ENCODE data around the gene CACNA1D. TPM values are rescaled to one million over a fixed set of nuclear protein-coding genes. Genes with fewer than 3 reads are reported as not detected.

CACNA1D gene
- polyA plus RNA-seq, 4 donors, result 2.2 to 133 (median 6.2) TPM

DNA sequence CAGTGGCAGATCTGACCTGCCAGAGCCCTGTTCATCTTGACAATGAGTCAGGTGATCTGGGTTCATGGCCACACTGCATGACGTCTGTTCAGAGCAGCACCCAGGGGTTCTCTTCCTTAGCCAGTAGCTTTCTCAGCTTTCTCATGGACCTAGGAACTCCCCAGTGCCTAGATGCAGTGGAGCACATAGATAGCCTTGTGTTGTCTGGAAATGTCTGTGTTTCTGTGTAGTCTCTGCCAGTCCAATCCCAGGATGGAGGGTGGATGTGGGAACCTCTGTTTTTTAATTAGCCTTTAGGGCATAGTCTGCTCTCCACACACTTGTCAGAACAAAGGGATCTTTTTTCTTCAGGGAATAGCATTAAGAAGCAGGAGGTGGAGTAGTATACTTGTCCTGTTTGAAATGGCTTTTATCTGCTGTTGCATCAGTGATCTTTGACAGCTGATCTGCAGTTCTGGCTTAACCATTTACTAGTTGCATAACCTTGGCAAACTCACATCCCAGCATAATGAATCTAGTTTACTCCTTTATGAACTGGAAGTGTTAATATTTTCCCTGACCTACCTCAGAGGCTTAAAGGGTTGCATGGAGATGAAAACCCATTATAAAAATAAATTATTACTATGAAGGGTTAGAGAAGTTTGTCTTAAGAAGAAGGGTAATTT is 16.1 kb upstream of the CACNA1D start:
- Histone ChIP-seq H3K27me3 (ENCODE audit: control insufficient read depth in 3 of 3, insufficient read depth in 3 of 3, low read length in 3 of 3) (peaks cover 0 to 2% (median 0%) of the 10 kb centered on the region in 3 donors), H3K9me3 (ENCODE audit: control insufficient read depth in 2 of 2, insufficient read depth in 1 of 2, low read depth in 1 of 2, low read length in 1 of 2) (peaks cover 0 to 5% of the 10 kb centered on the region in 2 donors), H3K36me3 (ENCODE audit: control insufficient read depth in 3 of 3, insufficient read depth in 2 of 3, low read depth in 1 of 3, low read length in 3 of 3) (no peaks in the 10 kb centered on the region), H3K4me1 (ENCODE audit: control insufficient read depth in 3 of 3, insufficient read depth in 2 of 3, low read depth in 1 of 3, low read length in 2 of 3) (peaks cover 3 to 32% (median 6%) of the 10 kb centered on the region in 3 donors), H3K4me3 (ENCODE audit: low read depth in 1 of 3, low read length in 3 of 3) (no peak overlapping the region), H3K27ac (ENCODE audit: low read depth in 1 of 3, low read length in 2 of 3) (peak overlapping the region in 2 of 3 donors; percentile 56 to 84)
- WGBS, 3 donors, result 0 to 36% (median 15%) methylated on average over 1 of the region's 1 CpG
- no peak for FAIRE-seq
- peak; percentile 88 to 93 for DNase-seq

- H3K9me3 ChIP-seq (ENCODE audit: control insufficient read depth in 2 of 2, insufficient read depth in 1 of 2, low read depth in 1 of 2, low read length in 1 of 2), result no peaks in the 10 kb centered on the region
- H3K4me1 ChIP-seq (ENCODE audit: control insufficient read depth in 3 of 3, insufficient read depth in 2 of 3, low read depth in 1 of 3, low read length in 2 of 3), result peaks cover 3 to 32% (median 6%) of the 10 kb centered on the region in 3 donors
- H3K36me3 ChIP-seq (ENCODE audit: control insufficient read depth in 3 of 3, insufficient read depth in 2 of 3, low read depth in 1 of 3, low read length in 3 of 3), result no peaks in the 10 kb centered on the region
- no peak overlapping the region for H3K4me3 ChIP-seq (ENCODE audit: low read depth in 1 of 3, low read length in 3 of 3)
- H3K27ac ChIP-seq (ENCODE audit: low read depth in 1 of 3, low read length in 2 of 3), result peak overlapping the region; percentile 56 to 84 (median 65)
- FAIRE-seq (no peak), DNase-seq (peak; percentile 59 to 69)
- H3K27me3 ChIP-seq (ENCODE audit: control insufficient read depth in 3 of 3, insufficient read depth in 3 of 3, low read length in 3 of 3), result peaks cover 0 to 2% (median 0%) of the 10 kb centered on the region in 3 donors
- WGBS, 3 donors, result 15 to 46% (median 21%) methylated on average over 4 of the region's 4 CpGs
These were observed 15.3 kb upstream of the CACNA1D start for GRCh38 chr3:53478921-53479664.

DNA sequence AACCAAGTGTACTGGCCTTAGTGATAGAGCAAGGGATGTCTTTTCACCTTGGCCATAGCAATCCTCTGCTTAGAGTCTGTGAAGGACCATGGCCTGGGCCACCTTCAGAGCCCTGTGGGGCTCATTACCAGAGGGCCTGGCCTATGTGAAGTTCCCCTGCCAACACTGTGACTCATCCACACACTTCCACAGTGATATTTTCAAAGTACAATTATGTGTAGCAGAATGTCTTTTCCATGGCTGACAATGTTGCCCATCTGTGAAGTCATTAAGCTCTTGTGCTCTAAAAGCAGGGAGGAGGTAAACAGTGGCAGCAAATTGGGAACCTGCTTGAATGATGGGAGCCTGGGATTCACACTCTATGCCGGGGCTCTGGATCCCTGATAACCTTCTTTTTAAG is 12.2 kb upstream of the CACNA1D start:
- no peak overlapping the region for H3K4me3 ChIP-seq (ENCODE audit: low read depth in 1 of 3, low read length in 3 of 3)
- DNase-seq, result no peak
- H3K4me1 ChIP-seq (ENCODE audit: control insufficient read depth in 3 of 3, insufficient read depth in 2 of 3, low read depth in 1 of 3, low read length in 2 of 3), result peaks cover 3 to 43% (median 6%) of the 10 kb centered on the region in 3 donors
- WGBS, 3 donors, result 84 to 100% (median 100%) methylated on average over 1 of the region's 1 CpG
- no peaks in the 10 kb centered on the region for H3K36me3 ChIP-seq (ENCODE audit: control insufficient read depth in 3 of 3, insufficient read depth in 2 of 3, low read depth in 1 of 3, low read length in 3 of 3)
- no peak for FAIRE-seq
- H3K27me3 ChIP-seq (ENCODE audit: control insufficient read depth in 3 of 3, insufficient read depth in 3 of 3, low read length in 3 of 3), result peaks cover 0 to 2% (median 0%) of the 10 kb centered on the region in 3 donors
- H3K27ac ChIP-seq (ENCODE audit: low read depth in 1 of 3, low read length in 2 of 3), result no peak overlapping the region
- no peaks in the 10 kb centered on the region for H3K9me3 ChIP-seq (ENCODE audit: control insufficient read depth in 2 of 2, insufficient read depth in 1 of 2, low read depth in 1 of 2, low read length in 1 of 2)

- DNase-seq (no peak), FAIRE-seq (no peak)
- no peak overlapping the region for H3K4me3 ChIP-seq (ENCODE audit: low read depth in 1 of 3, low read length in 3 of 3)
- no peak overlapping the region for H3K27ac ChIP-seq (ENCODE audit: low read depth in 1 of 3, low read length in 2 of 3)
- WGBS, 3 donors, result 86 to 89% (median 87%) methylated on average over 2 of the region's 2 CpGs
- H3K36me3 ChIP-seq (ENCODE audit: control insufficient read depth in 3 of 3, insufficient read depth in 2 of 3, low read depth in 1 of 3, low read length in 3 of 3), result no peaks in the 10 kb centered on the region
- H3K9me3 ChIP-seq (ENCODE audit: control insufficient read depth in 2 of 2, insufficient read depth in 1 of 2, low read depth in 1 of 2, low read length in 1 of 2), result no peaks in the 10 kb centered on the region
- H3K27me3 ChIP-seq (ENCODE audit: control insufficient read depth in 3 of 3, insufficient read depth in 3 of 3, low read length in 3 of 3), result peaks cover 0 to under 1% (median 0%) of the 10 kb centered on the region in 3 donors
- peaks cover 3 to 40% (median 5%) of the 10 kb centered on the region in 3 donors for H3K4me1 ChIP-seq (ENCODE audit: control insufficient read depth in 3 of 3, insufficient read depth in 2 of 3, low read depth in 1 of 3, low read length in 2 of 3)
These were observed 10.6 kb upstream of the CACNA1D start for GRCh38 chr3:53483821-53484220.

GRCh38 chr3:53484984-53485383 is 9.4 kb upstream of the CACNA1D start:
- no peak for FAIRE-seq
- WGBS, 3 donors, result 26 to 47% (median 29%) methylated on average over 1 of the region's 1 CpG
- Histone ChIP-seq H3K27ac (ENCODE audit: low read depth in 1 of 3, low read length in 2 of 3) (no peak overlapping the region), H3K36me3 (ENCODE audit: control insufficient read depth in 3 of 3, insufficient read depth in 2 of 3, low read depth in 1 of 3, low read length in 3 of 3) (no peaks in the 10 kb centered on the region), H3K27me3 (ENCODE audit: control insufficient read depth in 3 of 3, insufficient read depth in 3 of 3, low read length in 3 of 3) (no peaks in the 10 kb centered on the region), H3K4me1 (ENCODE audit: control insufficient read depth in 3 of 3, insufficient read depth in 2 of 3, low read depth in 1 of 3, low read length in 2 of 3) (peaks cover 0 to 41% (median 3%) of the 10 kb centered on the region in 3 donors), H3K4me3 (ENCODE audit: low read depth in 1 of 3, low read length in 3 of 3) (no peak overlapping the region), H3K9me3 (ENCODE audit: control insufficient read depth in 2 of 2, insufficient read depth in 1 of 2, low read depth in 1 of 2, low read length in 1 of 2) (no peaks in the 10 kb centered on the region)
- no peak for DNase-seq

- no peak overlapping the region for H3K27ac ChIP-seq (ENCODE audit: low read depth in 1 of 3, low read length in 2 of 3)
- H3K4me3 ChIP-seq (ENCODE audit: low read depth in 1 of 3, low read length in 3 of 3), result no peak overlapping the region
- 14 to 30% (median 19%) methylated on average over 3 of the region's 3 CpGs for WGBS, 3 donors
- H3K36me3 ChIP-seq (ENCODE audit: control insufficient read depth in 3 of 3, insufficient read depth in 2 of 3, low read depth in 1 of 3, low read length in 3 of 3), result no peaks in the 10 kb centered on the region
- H3K4me1 ChIP-seq (ENCODE audit: control insufficient read depth in 3 of 3, insufficient read depth in 2 of 3, low read depth in 1 of 3, low read length in 2 of 3), result peaks cover 0 to 41% (median 0%) of the 10 kb centered on the region in 3 donors
- H3K27me3 ChIP-seq (ENCODE audit: control insufficient read depth in 3 of 3, insufficient read depth in 3 of 3, low read length in 3 of 3), result no peaks in the 10 kb centered on the region
- FAIRE-seq (peak; percentile 33), DNase-seq (peak in 1 of 2 donors; percentile 52)
- H3K9me3 ChIP-seq (ENCODE audit: control insufficient read depth in 2 of 2, insufficient read depth in 1 of 2, low read depth in 1 of 2, low read length in 1 of 2), result no peaks in the 10 kb centered on the region
These were observed 8.6 kb upstream of the CACNA1D start for GRCh38 chr3:53485675-53486403.

DNA sequence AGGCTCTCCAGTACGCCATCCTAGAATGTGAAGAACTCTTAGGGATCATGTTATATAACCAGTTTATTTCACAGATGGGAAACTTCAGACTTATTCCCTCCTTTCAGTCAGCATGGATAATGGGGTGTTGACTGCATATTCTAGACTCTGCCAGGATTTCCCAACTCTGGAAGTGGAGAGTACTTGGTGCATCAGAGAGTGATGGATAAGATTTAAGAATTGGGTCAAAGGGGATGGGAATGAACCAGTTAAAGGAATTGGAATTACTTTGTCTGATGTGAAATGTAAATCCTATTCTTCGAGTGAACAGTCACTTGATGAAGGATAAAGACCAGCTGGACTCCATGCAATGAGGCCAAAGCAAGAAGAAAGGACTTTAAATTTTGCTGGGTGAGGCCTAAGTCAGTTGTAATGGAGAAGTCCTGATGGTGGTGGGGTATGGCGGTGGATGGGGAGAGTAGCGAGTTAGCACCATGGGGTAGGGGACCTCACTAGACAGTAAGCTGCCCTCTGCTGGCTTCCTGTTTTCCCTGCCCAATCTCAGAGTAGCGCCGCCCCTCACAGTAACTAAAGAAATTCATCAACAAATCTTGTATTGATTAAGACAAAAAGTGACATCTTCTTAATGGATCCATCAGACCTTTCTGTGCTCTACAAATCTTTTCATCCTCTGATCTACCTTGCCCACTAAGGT is 7.3 kb upstream of the CACNA1D start:
- no peak overlapping the region for H3K27ac ChIP-seq (ENCODE audit: low read depth in 1 of 3, low read length in 2 of 3)
- 88 to 98% (median 93%) methylated on average over 6 of the region's 6 CpGs for WGBS, 3 donors

GRCh38 chr3:53489386-53489785 is 5.0 kb upstream of the CACNA1D start:
- H3K27me3 ChIP-seq (ENCODE audit: control insufficient read depth in 3 of 3, insufficient read depth in 3 of 3, low read length in 3 of 3), result no peaks in the 10 kb centered on the region
- H3K9me3 ChIP-seq (ENCODE audit: control insufficient read depth in 2 of 2, insufficient read depth in 1 of 2, low read depth in 1 of 2, low read length in 1 of 2), result no peaks in the 10 kb centered on the region
- peak overlapping the region in 1 of 3 donors; percentile 51 for H3K27ac ChIP-seq (ENCODE audit: low read depth in 1 of 3, low read length in 2 of 3)
- peaks cover 0 to 55% (median 0%) of the 10 kb centered on the region in 3 donors for H3K4me1 ChIP-seq (ENCODE audit: control insufficient read depth in 3 of 3, insufficient read depth in 2 of 3, low read depth in 1 of 3, low read length in 2 of 3)
- 71 to 76% (median 75%) methylated on average over 2 of the region's 2 CpGs for WGBS, 3 donors
- H3K36me3 ChIP-seq (ENCODE audit: control insufficient read depth in 3 of 3, insufficient read depth in 2 of 3, low read depth in 1 of 3, low read length in 3 of 3), result no peaks in the 10 kb centered on the region
- no peak overlapping the region for H3K4me3 ChIP-seq (ENCODE audit: low read depth in 1 of 3, low read length in 3 of 3)
- FAIRE-seq, result no peak
- DNase-seq, result peak in 1 of 2 donors; percentile 70

More for the DNA sequence above, 7.3 kb upstream of the CACNA1D start:
- no peak overlapping the region for H3K4me3 ChIP-seq (ENCODE audit: low read depth in 1 of 3, low read length in 3 of 3)
- no peaks in the 10 kb centered on the region for H3K36me3 ChIP-seq (ENCODE audit: control insufficient read depth in 3 of 3, insufficient read depth in 2 of 3, low read depth in 1 of 3, low read length in 3 of 3)
- no peak for FAIRE-seq
- DNase-seq, result no peak
- peaks cover 0 to 45% (median 0%) of the 10 kb centered on the region in 3 donors for H3K4me1 ChIP-seq (ENCODE audit: control insufficient read depth in 3 of 3, insufficient read depth in 2 of 3, low read depth in 1 of 3, low read length in 2 of 3)
- H3K9me3 ChIP-seq (ENCODE audit: control insufficient read depth in 2 of 2, insufficient read depth in 1 of 2, low read depth in 1 of 2, low read length in 1 of 2), result no peaks in the 10 kb centered on the region
- no peaks in the 10 kb centered on the region for H3K27me3 ChIP-seq (ENCODE audit: control insufficient read depth in 3 of 3, insufficient read depth in 3 of 3, low read length in 3 of 3)
